ENCODE results near the gene GOLGA8F.
"Not testable (repeated sequence)": the region's sequence is repeated elsewhere in the genome, so short reads cannot be mapped to it uniquely, and the experiment has no call there.

The GOLGA8F gene

DNA sequence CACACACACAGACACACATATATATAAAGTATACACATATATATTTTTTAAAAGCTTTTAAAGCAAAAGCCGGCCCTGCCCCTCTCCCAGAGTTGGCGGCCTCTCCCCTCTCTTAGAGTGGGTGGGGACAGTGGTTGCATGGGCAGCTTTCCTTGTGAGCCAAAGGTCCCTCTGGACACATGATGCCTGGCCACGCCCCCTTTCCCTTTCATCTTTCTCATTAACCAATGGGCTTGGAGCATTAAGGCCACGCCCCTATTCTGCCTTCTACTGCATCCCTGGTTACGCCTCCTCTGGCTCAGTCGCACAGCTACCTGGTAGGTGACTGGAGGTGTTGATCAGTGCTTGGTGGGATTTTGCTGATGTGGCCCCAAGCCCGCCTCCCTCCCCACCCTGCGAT is at the start of gene GOLGA8F:
GOLGA8F (plus strand) TSS at position 301 of the 400 bp plus-strand sequence; CDS start at position 399, 98 bp downstream.
- FAIRE-seq; DNase-seq (ENCODE audit: insufficient read length, low spot score): not testable (repeated sequence)

DNA sequence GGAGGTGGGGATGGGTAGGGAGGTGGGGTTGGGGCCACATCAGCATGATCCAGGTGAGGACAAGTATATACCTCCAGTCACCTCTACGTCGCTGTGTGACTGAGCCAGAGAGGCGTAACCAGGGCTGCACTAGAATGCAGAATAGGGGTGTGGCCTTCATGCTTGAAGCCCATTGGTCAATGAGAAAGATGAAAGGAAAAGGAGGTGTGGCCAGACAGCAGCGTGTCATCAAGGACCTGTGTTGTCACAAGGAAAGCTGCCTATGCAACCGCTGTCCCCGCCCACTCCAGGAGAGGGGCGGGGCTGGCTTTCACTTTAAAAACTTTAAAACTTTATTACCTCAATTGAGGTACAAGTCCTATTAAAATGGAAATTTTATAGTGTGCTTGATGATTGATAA is 20.5 kb upstream of the GOLGA8F start, which contains the start of gene GOLGA6L24:
GOLGA6L24 (minus strand) TSS at position 101 of the 400 bp plus-strand sequence; CDS start at position 40, 61 bp downstream.
- DNase-seq (ENCODE audit: insufficient read length, low spot score); FAIRE-seq: not testable (repeated sequence)

DNA sequence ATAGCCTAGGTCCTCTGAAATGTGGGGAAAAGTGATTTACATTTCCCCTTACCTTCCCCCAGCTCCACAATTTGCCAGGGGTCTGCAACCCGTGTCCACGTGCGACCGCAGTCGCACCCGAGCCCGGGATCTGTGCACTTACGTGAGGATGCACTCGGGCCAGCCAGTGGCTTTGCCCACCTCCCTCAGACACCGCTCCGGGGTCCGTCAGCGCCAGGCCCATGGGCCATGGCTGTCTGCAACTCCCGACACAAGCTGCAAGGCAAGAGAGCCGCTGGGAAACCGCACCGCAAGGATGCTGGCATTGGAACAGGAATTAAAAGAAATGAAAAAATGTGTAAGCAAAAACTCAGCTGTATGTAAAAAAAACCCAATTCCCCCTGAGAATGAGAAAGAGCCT is 13.0 kb upstream of the GOLGA8F start:
- DNase-seq (ENCODE audit: insufficient read length, low spot score); FAIRE-seq: not testable (repeated sequence)

GRCh38 chr15:28380053-28380452 is 1.6 kb downstream of the GOLGA8F start:
- DNase-seq (ENCODE audit: insufficient read length, low spot score); FAIRE-seq: not testable (repeated sequence)

DNA sequence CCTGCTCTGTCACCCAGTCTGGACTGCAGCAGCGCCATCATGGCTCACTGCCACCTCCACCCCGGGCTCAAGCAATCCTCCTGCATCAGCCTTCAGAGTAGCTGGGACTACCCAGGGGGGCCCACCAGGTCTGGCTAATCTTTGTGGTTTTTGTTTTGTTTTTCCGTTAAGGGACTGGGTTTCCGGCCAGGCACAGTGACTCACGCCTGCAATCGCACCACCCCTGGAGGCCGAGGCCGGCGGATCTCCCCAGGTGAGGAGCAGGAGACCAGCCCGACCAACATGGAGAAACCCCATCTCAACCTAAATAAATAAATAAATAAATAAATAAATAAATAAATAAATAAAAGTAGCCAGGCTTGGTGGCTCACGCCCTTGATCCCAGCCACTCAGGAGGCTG is 17.6 kb downstream of the GOLGA8F start:
- DNase-seq (ENCODE audit: insufficient read length, low spot score); FAIRE-seq: not testable (repeated sequence)

DNA sequence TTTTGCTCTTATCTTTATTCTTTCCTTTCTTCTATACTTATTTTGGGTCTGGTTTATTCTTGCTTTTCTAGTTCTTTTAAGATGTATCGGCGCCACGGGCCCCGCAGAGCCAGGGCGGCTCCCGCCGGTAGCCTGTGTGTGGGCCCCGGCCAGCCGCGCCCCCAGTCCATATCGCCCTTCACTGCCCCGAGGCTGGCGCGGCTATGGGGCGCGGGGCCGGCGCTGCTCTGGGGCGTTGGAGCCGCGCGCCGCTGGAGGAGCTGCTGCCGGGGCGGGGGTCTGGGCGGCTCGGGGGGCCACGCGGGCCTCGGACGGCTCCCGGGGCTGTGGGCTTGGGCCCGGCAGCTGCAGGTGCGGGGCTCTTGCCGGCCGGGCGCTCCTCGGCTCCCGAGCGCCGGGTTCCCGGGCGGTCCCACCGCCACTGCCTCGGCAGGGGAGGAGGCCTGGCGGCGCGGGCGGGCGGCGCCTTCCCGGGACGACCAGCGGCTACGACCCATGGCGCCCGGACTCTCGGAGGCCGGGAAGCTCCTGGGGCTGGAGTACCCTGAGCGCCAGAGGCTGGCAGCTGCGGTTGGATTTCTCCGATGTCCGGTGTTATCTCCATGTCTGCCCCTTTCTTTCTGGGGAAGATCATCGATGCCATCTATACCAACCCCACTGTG is 24.4 kb downstream of the GOLGA8F start:
- FAIRE-seq; DNase-seq (ENCODE audit: insufficient read length, low spot score): not testable (repeated sequence)

DNA sequence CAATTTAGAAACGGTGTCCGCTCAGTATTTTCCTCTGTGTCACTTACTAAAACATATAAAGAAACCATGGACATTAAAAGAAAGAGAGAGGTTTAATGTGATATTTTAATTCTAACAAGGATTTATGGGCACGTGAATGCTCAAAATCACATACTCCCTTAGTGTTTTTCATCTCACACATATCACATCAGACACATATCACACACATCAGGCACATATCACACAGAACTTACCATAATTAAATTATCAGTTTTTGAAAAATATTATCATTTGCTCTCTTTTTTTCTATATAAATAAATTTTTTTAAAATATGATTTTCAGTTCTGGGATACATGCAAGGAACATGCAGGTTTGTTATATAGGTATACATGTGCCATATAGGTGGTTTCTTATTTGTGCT is 42.0 kb downstream of the GOLGA8F start:
- DNase-seq (ENCODE audit: insufficient read length, low spot score); FAIRE-seq: not testable (repeated sequence)

- DNase-seq (ENCODE audit: insufficient read length, low spot score); FAIRE-seq: not testable (repeated sequence)
Measured at GRCh38 chr15:28435594-28435993, 57.1 kb downstream of the GOLGA8F start.

Measured in GM19239 (cell line).